Stimulated activated CD4-positive, alpha-beta T cell treated with anti-CD3 and anti-CD28 coated beads, TNF-alpha, amount 100 ng/mL, for 24 hours (primary cell): Measurements from ENCODE around the gene MYO5B.

Experiments used
- DNase-seq, 3 experiments: peaks; one replicate each; pipeline ENCODE4 v3.0.0-alpha.2; 2020; ENCODE audit warnings: low read depth in 3 of 3

The MYO5B gene

GRCh38 chr18:49970319-49970718, 224.6 kb downstream of the MYO5B start:
- DNase-seq: no peak

GRCh38 chr18:49968644-49969309, 226.2 kb downstream of the MYO5B start:
- no peak for DNase-seq

GRCh38 chr18:49967636-49968313, 227.2 kb downstream of the MYO5B start:
- DNase-seq: no peak

GRCh38 chr18:49967171-49967570, 227.8 kb downstream of the MYO5B start:
- no peak for DNase-seq

GRCh38 chr18:49966090-49966489, 228.9 kb downstream of the MYO5B start:
- no peak for DNase-seq

- no peak for DNase-seq
These were observed 231.7 kb downstream of the MYO5B start for GRCh38 chr18:49963217-49963616.

GRCh38 chr18:49961271-49961670, 233.7 kb downstream of the MYO5B start:
- no peak for DNase-seq

GRCh38 chr18:49960376-49960775, 234.6 kb downstream of the MYO5B start:
- DNase-seq: no peak

- no peak for DNase-seq
These were observed 235.8 kb downstream of the MYO5B start for GRCh38 chr18:49959176-49959575.

- no peak for DNase-seq
These were observed 239.7 kb downstream of the MYO5B start for GRCh38 chr18:49955263-49955662.

- no peak for DNase-seq
These were observed 241.6 kb downstream of the MYO5B start for GRCh38 chr18:49953391-49953790.

- no peak for DNase-seq
These were observed 245.0 kb downstream of the MYO5B start for GRCh38 chr18:49949951-49950395.

- DNase-seq: no peak
These were observed 246.0 kb downstream of the MYO5B start for GRCh38 chr18:49948975-49949374.

GRCh38 chr18:49944663-49945062, 250.3 kb downstream of the MYO5B start:
- no peak for DNase-seq

- no peak for DNase-seq
These were observed 258.1 kb downstream of the MYO5B start for GRCh38 chr18:49936821-49937220.

GRCh38 chr18:49935215-49935614, 259.7 kb downstream of the MYO5B start:
- DNase-seq: no peak

GRCh38 chr18:49934457-49934856, 260.5 kb downstream of the MYO5B start:
- DNase-seq: no peak

- DNase-seq: no peak
These were observed 261.3 kb downstream of the MYO5B start for GRCh38 chr18:49933530-49934128.

- no peak for DNase-seq
These were observed 263.2 kb downstream of the MYO5B start for GRCh38 chr18:49931760-49932159.

- DNase-seq: no peak
These were observed 263.8 kb downstream of the MYO5B start for GRCh38 chr18:49931179-49931578.

GRCh38 chr18:49926106-49926745, 268.7 kb downstream of the MYO5B start:
- DNase-seq: no peak

- no peak for DNase-seq
These were observed 270.5 kb downstream of the MYO5B start for GRCh38 chr18:49924293-49924983.
